HEK293 (cell line): Measurements from ENCODE around the gene NTN5.

Experiments used
- CTCF ChIA-PET: fragments of 350-600 bp; formaldehyde crosslinking; extraction: SDS; loops from one replicate; lab custom pipeline; 2021; ENCODE audit warnings: antibody characterized with exemption; lab: Yijun Ruan, JAX
- POLR2A ChIA-PET: fragments of 300-600 bp; formaldehyde crosslinking; extraction: SDS; loops from one replicate; lab custom pipeline; 2020; ENCODE audit warnings: antibody characterized with exemption, inconsistent platforms; lab: Yijun Ruan, JAX
- H3K27ac ChIP-seq: fragments of 200-500 bp; sonication (Bioruptor generic); 2 replicates; pipeline ENCODE4 v1.5.1; 2014; ENCODE audit warnings: low read depth, low read length, control low read depth, inconsistent platforms; ENCODE audit errors: extremely low read depth
- H3K36me3 ChIP-seq, 2 experiments: fragments of 200-500 bp in 1 of 2; sonication (Bioruptor generic) in 1 of 2; 1 replicate in 1 of 2; 2 replicates in 1 of 2; pipeline ENCODE4 v1.5.1; 2014 to 2017; ENCODE audit warnings: inconsistent platforms in 2 of 2, low read length in 2 of 2; ENCODE audit not compliant: control insufficient read depth in 2 of 2, insufficient read depth in 1 of 2
- H3K4me1 ChIP-seq: fragments of 200-500 bp; sonication (Bioruptor generic); 2 replicates; pipeline ENCODE4 v1.5.1; 2014; ENCODE audit warnings: mild to moderate bottlenecking, low read length, inconsistent platforms; ENCODE audit not compliant: control insufficient read depth, insufficient read depth
- H3K4me3 ChIP-seq: 2 replicates; pipeline ENCODE4 v1.5.1; 2011; ENCODE audit warnings: low read depth, mild to moderate bottlenecking, control low read depth, low read length, moderate library complexity
- H3K9me3 ChIP-seq: fragments of 200-500 bp; sonication (Bioruptor generic); 2 replicates; pipeline ENCODE4 v1.5.1; 2014; ENCODE audit warnings: low read depth, low read length, inconsistent platforms; ENCODE audit not compliant: control insufficient read depth, insufficient read depth
- YY2 ChIP-seq: fragments of 450-650 bp; formaldehyde crosslinking; IDR thresholded peaks from 2 replicates; pipeline ENCODE4 v1.5.1; 2016; ENCODE audit warnings: missing biosample characterization, missing genetic modification characterization
- ZNF132 ChIP-seq: fragments of 450-650 bp; formaldehyde crosslinking; IDR thresholded peaks from 2 replicates; pipeline ENCODE4 v1.5.1; 2017; ENCODE audit warnings: missing biosample characterization, missing genetic modification characterization, borderline replicate concordance
- ZNF239 ChIP-seq: fragments of 450-650 bp; formaldehyde crosslinking; IDR thresholded peaks from 2 replicates; pipeline ENCODE4 v1.5.1; 2016; ENCODE audit warnings: missing biosample characterization, missing genetic modification characterization
- ZNF548 ChIP-seq: fragments of 450-650 bp; formaldehyde crosslinking; IDR thresholded peaks from 2 replicates; pipeline ENCODE4 v1.5.1; 2016; ENCODE audit warnings: missing biosample characterization, missing genetic modification characterization
- ZNF555 ChIP-seq: fragments of 450-650 bp; formaldehyde crosslinking; conservative IDR thresholded peaks from 2 replicates; pipeline ENCODE4 v1.5.1; 2017; ENCODE audit warnings: missing biosample characterization, mild to moderate bottlenecking, missing genetic modification characterization, inconsistent platforms
- ZNF670 ChIP-seq: fragments of 450-650 bp; formaldehyde crosslinking; IDR thresholded peaks from 2 replicates; pipeline ENCODE4 v1.5.1; 2016; ENCODE audit warnings: missing biosample characterization, missing genetic modification characterization, low read depth
- ZNF830 ChIP-seq: fragments of 450-650 bp; IDR thresholded peaks from 2 replicates; pipeline ENCODE4 v1.5.0; 2018; ENCODE audit warnings: missing biosample characterization, missing genetic modification characterization, low read depth, mild to moderate bottlenecking, moderate library complexity
- ZSCAN30 ChIP-seq: fragments of 450-650 bp; IDR thresholded peaks from 2 replicates; pipeline ENCODE4 v1.5.1; 2018; ENCODE audit warnings: missing biosample characterization, mild to moderate bottlenecking, missing genetic modification characterization, moderate library complexity
- TF ChIP-seq, protein P1 (sequence below): fragments of 450-650 bp; formaldehyde crosslinking; IDR thresholded peaks from 2 replicates; pipeline ENCODE4 v1.5.1; 2016; ENCODE audit warnings: missing biosample characterization, missing genetic modification characterization
- TF ChIP-seq, protein P2 (sequence below): fragments of 450-650 bp; formaldehyde crosslinking; IDR thresholded peaks from 2 replicates; pipeline ENCODE4 v1.5.1; 2016; ENCODE audit warnings: missing biosample characterization, missing genetic modification characterization
- TF ChIP-seq, protein P3 (sequence below): fragments of 450-650 bp; formaldehyde crosslinking; IDR thresholded peaks from 2 replicates; pipeline ENCODE4 v1.5.1; 2016; ENCODE audit warnings: missing biosample characterization, missing genetic modification characterization, borderline replicate concordance
- TF ChIP-seq, protein P4 (sequence below): fragments of 450-650 bp; IDR thresholded peaks from 2 replicates; pipeline ENCODE4 v1.5.1; 2018; ENCODE audit warnings: missing biosample characterization, missing genetic modification characterization

Gene NTN5

DNA sequence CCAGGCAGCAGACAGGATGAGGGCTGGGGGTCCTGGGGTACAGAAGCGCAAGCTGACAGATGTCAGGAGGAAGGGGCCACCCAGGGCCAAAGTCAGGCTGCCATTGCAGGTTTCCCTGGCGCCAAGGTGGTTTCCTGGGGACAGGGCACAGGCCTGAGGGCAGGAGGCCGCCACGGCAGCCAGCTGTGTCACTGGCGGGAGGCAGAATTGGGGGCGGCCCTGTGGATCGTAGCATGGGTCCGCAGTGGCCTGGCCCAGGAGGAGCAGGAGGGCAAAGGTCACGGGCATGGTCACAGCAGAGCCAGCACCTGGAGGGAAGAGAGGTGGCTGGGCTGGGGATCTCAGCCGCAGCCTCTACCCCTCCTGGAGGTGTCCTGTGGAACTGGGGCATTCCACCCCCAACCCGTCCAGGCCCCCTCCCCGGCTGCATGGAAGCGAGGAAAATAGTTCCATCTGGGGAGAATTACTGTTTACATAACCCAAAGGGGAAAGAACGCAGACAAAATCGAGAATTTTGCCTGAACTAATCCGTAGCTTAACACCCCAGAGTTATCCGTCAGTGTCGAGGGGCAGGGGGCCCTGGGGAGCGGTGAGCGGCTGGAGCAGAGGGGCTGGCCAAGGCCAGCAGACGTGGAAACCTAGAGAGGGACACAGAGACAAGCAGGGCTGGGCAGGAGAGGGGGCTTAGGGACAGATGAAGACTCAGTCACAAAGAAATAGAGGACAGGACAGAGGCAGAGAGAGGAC, 1.9 kb downstream of the NTN5 start:
- POLR2A ChIA-PET: no interaction called here
- no peak for TF ChIP-seq ZNF830 (tag by site-specific recombination)
- TF ChIP-seq, protein P1, sequence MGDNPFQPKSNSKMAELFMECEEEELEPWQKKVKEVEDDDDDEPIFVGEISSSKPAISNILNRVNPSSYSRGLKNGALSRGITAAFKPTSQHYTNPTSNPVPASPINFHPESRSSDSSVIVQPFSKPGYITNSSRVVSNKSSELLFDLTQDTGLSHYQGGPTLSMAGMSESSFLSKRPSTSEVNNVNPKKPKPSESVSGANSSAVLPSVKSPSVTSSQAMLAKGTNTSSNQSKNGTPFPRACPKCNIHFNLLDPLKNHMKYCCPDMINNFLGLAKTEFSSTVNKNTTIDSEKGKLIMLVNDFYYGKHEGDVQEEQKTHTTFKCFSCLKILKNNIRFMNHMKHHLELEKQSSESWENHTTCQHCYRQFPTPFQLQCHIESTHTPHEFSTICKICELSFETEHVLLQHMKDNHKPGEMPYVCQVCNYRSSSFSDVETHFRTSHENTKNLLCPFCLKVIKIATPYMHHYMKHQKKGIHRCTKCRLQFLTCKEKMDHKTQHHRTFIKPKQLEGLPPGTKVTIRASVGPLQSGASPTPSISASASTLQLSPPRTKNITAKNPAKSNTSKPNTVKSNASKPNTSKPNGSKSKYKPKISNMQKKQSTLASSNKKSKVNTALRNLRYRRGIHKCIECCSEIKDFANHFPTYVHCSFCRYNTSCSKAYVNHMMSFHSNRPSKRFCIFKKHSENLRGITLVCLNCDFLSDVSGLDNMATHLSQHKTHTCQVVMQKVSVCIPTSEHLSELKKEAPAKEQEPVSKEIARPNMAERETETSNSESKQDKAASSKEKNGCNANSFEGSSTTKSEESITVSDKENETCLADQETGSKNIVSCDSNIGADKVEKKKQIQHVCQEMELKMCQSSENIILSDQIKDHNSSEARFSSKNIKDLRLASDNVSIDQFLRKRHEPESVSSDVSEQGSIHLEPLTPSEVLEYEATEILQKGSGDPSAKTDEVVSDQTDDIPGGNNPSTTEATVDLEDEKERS (tag by site-specific recombination): no peak
- no peak for TF ChIP-seq ZNF548
- TF ChIP-seq, protein P2, sequence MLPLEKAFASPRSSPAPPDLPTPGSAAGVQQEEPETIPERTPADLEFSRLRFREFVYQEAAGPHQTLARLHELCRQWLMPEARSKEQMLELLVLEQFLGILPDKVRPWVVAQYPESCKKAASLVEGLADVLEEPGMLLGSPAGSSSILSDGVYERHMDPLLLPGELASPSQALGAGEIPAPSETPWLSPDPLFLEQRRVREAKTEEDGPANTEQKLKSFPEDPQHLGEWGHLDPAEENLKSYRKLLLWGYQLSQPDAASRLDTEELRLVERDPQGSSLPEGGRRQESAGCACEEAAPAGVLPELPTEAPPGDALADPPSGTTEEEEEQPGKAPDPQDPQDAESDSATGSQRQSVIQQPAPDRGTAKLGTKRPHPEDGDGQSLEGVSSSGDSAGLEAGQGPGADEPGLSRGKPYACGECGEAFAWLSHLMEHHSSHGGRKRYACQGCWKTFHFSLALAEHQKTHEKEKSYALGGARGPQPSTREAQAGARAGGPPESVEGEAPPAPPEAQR: no peak
- no peak for TF ChIP-seq ZSCAN30 (tag by site-specific recombination)
- TF ChIP-seq ZNF670: no peak
- no peak for TF ChIP-seq ZNF132 (tag by site-specific recombination)
- TF ChIP-seq, protein P3, sequence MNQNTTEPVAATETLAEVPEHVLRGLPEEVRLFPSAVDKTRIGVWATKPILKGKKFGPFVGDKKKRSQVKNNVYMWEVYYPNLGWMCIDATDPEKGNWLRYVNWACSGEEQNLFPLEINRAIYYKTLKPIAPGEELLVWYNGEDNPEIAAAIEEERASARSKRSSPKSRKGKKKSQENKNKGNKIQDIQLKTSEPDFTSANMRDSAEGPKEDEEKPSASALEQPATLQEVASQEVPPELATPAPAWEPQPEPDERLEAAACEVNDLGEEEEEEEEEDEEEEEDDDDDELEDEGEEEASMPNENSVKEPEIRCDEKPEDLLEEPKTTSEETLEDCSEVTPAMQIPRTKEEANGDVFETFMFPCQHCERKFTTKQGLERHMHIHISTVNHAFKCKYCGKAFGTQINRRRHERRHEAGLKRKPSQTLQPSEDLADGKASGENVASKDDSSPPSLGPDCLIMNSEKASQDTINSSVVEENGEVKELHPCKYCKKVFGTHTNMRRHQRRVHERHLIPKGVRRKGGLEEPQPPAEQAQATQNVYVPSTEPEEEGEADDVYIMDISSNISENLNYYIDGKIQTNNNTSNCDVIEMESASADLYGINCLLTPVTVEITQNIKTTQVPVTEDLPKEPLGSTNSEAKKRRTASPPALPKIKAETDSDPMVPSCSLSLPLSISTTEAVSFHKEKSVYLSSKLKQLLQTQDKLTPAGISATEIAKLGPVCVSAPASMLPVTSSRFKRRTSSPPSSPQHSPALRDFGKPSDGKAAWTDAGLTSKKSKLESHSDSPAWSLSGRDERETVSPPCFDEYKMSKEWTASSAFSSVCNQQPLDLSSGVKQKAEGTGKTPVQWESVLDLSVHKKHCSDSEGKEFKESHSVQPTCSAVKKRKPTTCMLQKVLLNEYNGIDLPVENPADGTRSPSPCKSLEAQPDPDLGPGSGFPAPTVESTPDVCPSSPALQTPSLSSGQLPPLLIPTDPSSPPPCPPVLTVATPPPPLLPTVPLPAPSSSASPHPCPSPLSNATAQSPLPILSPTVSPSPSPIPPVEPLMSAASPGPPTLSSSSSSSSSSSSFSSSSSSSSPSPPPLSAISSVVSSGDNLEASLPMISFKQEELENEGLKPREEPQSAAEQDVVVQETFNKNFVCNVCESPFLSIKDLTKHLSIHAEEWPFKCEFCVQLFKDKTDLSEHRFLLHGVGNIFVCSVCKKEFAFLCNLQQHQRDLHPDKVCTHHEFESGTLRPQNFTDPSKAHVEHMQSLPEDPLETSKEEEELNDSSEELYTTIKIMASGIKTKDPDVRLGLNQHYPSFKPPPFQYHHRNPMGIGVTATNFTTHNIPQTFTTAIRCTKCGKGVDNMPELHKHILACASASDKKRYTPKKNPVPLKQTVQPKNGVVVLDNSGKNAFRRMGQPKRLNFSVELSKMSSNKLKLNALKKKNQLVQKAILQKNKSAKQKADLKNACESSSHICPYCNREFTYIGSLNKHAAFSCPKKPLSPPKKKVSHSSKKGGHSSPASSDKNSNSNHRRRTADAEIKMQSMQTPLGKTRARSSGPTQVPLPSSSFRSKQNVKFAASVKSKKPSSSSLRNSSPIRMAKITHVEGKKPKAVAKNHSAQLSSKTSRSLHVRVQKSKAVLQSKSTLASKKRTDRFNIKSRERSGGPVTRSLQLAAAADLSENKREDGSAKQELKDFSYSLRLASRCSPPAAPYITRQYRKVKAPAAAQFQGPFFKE (tag by site-specific recombination): no peak
- no peak for TF ChIP-seq YY2 (tag by site-specific recombination)
- TF ChIP-seq ZNF239 (tag by site-specific recombination): no peak
- TF ChIP-seq, all 188 proteins: peak for 0
- CTCF ChIA-PET: interaction anchor here (0.7 to 1.1 kb wide), 2 partner anchors 68 to 125 kb away, joined by 3 read pairs; no protein-coding TSS in a partner anchor
- Histone ChIP-seq H3K9me3 (no peaks in the 10 kb centered on the region), H3K36me3 (no peaks in the 10 kb centered on the region), H3K4me3 (no peak overlapping the region), H3K27ac (0 out of 2 replicates have a peak overlapping the region, but pooled peaks have one; percentile 16), H3K4me1 (no peaks in the 10 kb centered on the region; the same call in 1 of the 2 replicates)

DNA sequence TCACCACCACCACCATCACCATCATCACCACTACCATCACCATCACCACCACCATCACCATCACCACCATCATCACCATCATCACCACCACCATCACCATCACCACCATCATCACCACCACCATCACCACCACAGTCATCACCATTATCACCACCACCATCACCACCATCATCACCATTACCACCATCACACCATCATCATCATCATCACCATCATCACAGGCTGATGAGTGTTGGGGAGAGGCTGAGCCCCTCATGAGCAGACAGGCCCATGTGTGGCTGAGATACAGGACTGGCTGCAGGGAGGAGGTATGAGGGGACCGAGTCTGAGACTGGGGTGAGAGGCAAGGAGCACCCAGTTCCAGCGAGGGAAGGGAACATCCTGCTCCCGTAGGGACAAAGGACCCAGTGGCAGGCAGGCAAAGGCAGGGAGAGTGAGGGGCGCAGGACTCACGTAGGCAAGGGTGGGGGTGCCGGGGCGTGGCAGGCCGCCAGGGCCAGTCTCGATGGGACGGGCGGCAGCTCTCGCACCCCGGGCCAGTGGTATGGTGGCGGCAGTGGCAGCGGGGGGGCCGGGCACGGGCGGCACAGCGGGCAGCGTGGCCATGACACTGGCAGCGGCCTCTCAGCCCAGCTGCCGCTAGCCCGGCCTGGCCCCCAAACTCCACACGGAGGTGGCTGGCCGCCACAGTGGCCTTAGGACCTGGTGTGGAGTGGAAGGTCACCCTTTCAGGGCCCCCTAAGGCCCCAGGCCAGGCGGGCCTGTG, 2.7 kb downstream of the NTN5 start:
- CTCF ChIA-PET: interaction anchor here (1.1 kb wide), 1 partner anchor 125 kb away, joined by 3 read pairs; no protein-coding TSS in a partner anchor
- no peak for TF ChIP-seq ZNF555 (tag by site-specific recombination)
- TF ChIP-seq, protein P3 (tag by site-specific recombination): no peak
- TF ChIP-seq, protein P4, sequence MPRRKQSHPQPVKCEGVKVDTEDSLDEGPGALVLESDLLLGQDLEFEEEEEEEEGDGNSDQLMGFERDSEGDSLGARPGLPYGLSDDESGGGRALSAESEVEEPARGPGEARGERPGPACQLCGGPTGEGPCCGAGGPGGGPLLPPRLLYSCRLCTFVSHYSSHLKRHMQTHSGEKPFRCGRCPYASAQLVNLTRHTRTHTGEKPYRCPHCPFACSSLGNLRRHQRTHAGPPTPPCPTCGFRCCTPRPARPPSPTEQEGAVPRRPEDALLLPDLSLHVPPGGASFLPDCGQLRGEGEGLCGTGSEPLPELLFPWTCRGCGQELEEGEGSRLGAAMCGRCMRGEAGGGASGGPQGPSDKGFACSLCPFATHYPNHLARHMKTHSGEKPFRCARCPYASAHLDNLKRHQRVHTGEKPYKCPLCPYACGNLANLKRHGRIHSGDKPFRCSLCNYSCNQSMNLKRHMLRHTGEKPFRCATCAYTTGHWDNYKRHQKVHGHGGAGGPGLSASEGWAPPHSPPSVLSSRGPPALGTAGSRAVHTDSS (tag by site-specific recombination): peak; percentile 84
- TF ChIP-seq, all 188 proteins: peak for 1
- Histone ChIP-seq H3K9me3 (no peaks in the 10 kb centered on the region), H3K4me1 (no peaks in the 10 kb centered on the region), H3K4me3 (no peak overlapping the region), H3K27ac (no peak overlapping the region), H3K36me3 (no peaks in the 10 kb centered on the region)
- POLR2A ChIA-PET: no interaction called here
